KG1 (cell line): ENCODE data around the gene ULBP3.
"Not testable (repeated sequence)": the region's sequence is repeated elsewhere in the genome, so short reads cannot be mapped to it uniquely, and the experiment has no call there.

ENCODE experiments used
- DNase-seq: peaks from one replicate; lab custom pipeline; 2025; lab: John Stamatoyannopoulos, UW

Gene ULBP3

GRCh38 chr6:150015281-150016001 lies 53.5 kb downstream of the ULBP3 start:
- not testable (repeated sequence) for DNase-seq

DNA sequence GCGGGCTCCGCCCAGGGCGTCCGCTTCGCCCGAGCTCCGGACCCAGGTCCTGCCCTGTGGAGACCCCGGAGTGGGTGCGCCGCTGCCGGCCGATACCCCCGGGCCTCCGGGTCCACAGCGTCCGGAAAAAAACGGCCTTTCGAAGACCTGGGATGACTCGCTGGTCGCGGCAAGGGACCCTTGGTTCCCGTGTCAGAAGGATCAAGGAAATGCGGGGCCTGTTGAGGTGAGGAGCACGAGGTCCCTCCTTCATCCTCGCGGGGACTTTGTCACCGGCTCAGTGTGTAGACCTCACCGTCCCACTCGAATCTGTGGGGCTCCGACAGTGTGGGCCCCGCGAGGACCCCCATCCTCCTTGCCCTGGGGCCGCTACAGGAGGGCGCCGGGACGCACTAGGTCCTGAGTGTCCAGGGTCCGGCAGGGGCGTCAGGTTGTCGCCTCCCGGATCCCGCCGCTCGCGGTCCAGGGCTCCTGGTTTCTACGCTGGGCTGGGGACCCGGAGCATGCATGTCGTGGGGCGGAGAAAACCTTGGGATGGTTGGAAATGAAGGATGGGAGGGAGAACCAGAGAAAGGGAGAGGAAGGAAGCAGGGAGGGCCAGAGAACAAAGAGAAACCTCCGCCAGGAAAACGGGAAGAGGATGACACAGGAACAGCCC lies 54.2 kb downstream of the ULBP3 start:
- not testable (repeated sequence) for DNase-seq

GRCh38 chr6:150013785-150014622 lies 54.9 kb downstream of the ULBP3 start:
- not testable (repeated sequence) for DNase-seq

DNA sequence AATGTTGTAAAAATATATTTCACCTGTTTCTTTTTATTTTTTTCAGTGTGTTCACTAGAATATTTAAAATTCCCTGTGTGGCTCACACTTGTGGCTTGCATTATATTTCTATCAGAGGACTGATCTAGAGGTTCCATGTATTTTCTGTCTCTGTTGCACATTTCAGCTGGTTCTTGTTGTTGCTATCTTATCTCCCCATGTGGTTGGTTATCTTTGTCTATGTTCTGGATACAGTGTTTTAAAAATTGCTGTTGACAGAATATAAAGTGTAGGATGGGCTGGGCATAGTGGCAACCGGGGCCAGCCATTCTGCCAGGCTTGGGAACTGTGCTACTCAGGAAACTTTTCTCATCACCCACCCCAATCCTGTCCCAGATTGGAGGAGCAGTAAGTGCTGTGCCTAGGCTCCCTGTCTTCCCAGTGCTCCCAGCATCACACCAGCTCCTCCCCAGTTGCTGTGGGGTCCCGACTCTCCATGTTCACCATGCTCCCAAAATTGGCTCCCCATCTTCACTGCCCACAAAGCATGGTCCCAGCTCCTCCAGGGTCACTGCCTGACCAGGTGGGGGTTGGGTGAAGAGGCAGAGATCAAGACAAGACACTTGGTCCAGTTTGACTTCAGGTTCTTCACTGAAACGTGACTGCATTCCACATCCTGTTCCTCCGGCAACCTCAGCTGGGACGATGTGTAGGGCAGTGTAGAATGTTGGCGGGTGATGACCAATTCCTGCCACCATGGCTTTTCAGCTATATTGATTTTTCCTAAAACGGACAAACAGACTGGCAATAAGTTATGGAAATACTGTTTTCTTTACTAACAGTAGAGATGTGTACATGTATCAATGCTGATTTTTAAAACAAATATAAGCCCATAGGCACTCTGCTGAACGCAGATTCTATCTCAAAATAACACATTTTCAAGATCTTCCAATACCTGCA lies 55.8 kb downstream of the ULBP3 start:
- DNase-seq: not testable (repeated sequence)
